Activated gamma-delta T cell (primary cell): ENCODE measurements around the gene ADAMTSL4.
A peak's percentile ranks its signal among the peaks of the same experiment; 100 is the strongest.

Experiments used
- DNase-seq: peaks from one replicate; lab custom pipeline; 2025; lab: John Stamatoyannopoulos, UW
- total RNA-seq, 2 donors: gene quantifications; one replicate each; lab custom pipeline; 2026; lab: John Stamatoyannopoulos, UW

Gene ADAMTSL4
- total RNA-seq: 0.10 to 0.13 reads per million in 2 donors

- peak; percentile 24 for DNase-seq
These were observed at the start of gene ADAMTSL4 for GRCh38 chr1:150548632-150549495. ADAMTSL4 (plus strand) TSS chr1:150549408; CDS start chr1:150552289, 2,881 bp downstream.

GRCh38 chr1:150505431-150505830 lies 43.8 kb upstream of the ADAMTSL4 start:
- DNase-seq: no peak

GRCh38 chr1:150507912-150508864 lies 41.0 kb upstream of the ADAMTSL4 start, which contains the start of gene ECM1:
ECM1 (plus strand) TSS chr1:150508109; CDS start chr1:150508210, 101 bp downstream.
- no peak for DNase-seq

GRCh38 chr1:150508982-150509381 lies 40.2 kb upstream of the ADAMTSL4 start:
- DNase-seq: no peak

- no peak for DNase-seq
These were observed 37.7 kb upstream of the ADAMTSL4 start for GRCh38 chr1:150511551-150511950.

- DNase-seq: no peak
These were observed 37.1 kb upstream of the ADAMTSL4 start for GRCh38 chr1:150511985-150512660.

GRCh38 chr1:150512846-150513245 lies 36.4 kb upstream of the ADAMTSL4 start:
- DNase-seq: no peak

- no peak for DNase-seq
These were observed 35.8 kb upstream of the ADAMTSL4 start for GRCh38 chr1:150513351-150513791.

GRCh38 chr1:150514260-150514659 lies 34.9 kb upstream of the ADAMTSL4 start:
- no peak for DNase-seq

- no peak for DNase-seq
These were observed 34.3 kb upstream of the ADAMTSL4 start for GRCh38 chr1:150514913-150515327.

GRCh38 chr1:150515328-150516049 lies 33.7 kb upstream of the ADAMTSL4 start, which contains the start of gene FALEC:
FALEC (plus strand) TSS chr1:150515752.
- peak; percentile 88 for DNase-seq

GRCh38 chr1:150516050-150516591 lies 33.1 kb upstream of the ADAMTSL4 start:
- DNase-seq: no peak

- no peak for DNase-seq
These were observed 32.6 kb upstream of the ADAMTSL4 start for GRCh38 chr1:150516616-150517015.

- DNase-seq: no peak
These were observed 27.8 kb upstream of the ADAMTSL4 start for GRCh38 chr1:150521196-150521968.

- no peak for DNase-seq
These were observed 23.9 kb upstream of the ADAMTSL4 start for GRCh38 chr1:150525348-150525747.

- no peak for DNase-seq
These were observed 21.0 kb upstream of the ADAMTSL4 start for GRCh38 chr1:150528196-150528595.

- DNase-seq: no peak
These were observed 20.2 kb upstream of the ADAMTSL4 start for GRCh38 chr1:150529017-150529416.

GRCh38 chr1:150530491-150531159 lies 18.6 kb upstream of the ADAMTSL4 start:
- no peak for DNase-seq

- DNase-seq: no peak
These were observed 16.3 kb upstream of the ADAMTSL4 start for GRCh38 chr1:150532860-150533259.
